CD4-positive, CD25-positive, alpha-beta regulatory T cell (primary cell): ENCODE data around the gene GNB1. TPM values are rescaled to one million over a fixed set of nuclear protein-coding genes. Genes with fewer than 3 reads are reported as not detected.

Source experiments
- ATAC-seq, 2 donors: fragments of 150-1000 bp; cut with Tn5 transposase; one replicate each; pipeline ENCODE4 v1.10.0; 2021; ENCODE audit warnings: low read depth in 2 of 2, moderate number of reproducible peaks in 2 of 2, moderate library complexity in 1 of 2
- DNase-seq, 3 donors: peaks; one replicate each; pipeline versions ENCODE4 v3.0.0 to v3.0.0-alpha.2; 2012 to 2022; ENCODE audit warnings: mixed read lengths in 1 of 3
- H3K27ac ChIP-seq: one replicate; pipeline ENCODE4 v1.7.0; 2013; ENCODE audit warnings: mild to moderate bottlenecking, low read length; ENCODE audit not compliant: insufficient read depth, poor library complexity, severe bottlenecking
- H3K27me3 ChIP-seq: one replicate; pipeline ENCODE4 v1.7.0; 2013; ENCODE audit warnings: low read length; ENCODE audit not compliant: control insufficient read depth, insufficient read depth
- H3K36me3 ChIP-seq: one replicate; pipeline ENCODE4 v1.7.0; 2013; ENCODE audit warnings: mild to moderate bottlenecking, low read length, moderate library complexity; ENCODE audit not compliant: control insufficient read depth, insufficient read depth
- H3K4me1 ChIP-seq: 2 replicates; pipeline ENCODE4 v1.7.0; 2013; ENCODE audit warnings: mild to moderate bottlenecking, low read length; ENCODE audit not compliant: insufficient read depth, control insufficient read depth, poor library complexity, severe bottlenecking
- H3K4me3 ChIP-seq: one replicate; pipeline ENCODE4 v1.7.0; 2013; ENCODE audit warnings: low read depth, mild to moderate bottlenecking, low read length, moderate library complexity
- H3K9me3 ChIP-seq, 2 experiments: 1 replicate in 1 of 2; 2 replicates in 1 of 2; pipeline ENCODE4 v1.7.0; 2013; ENCODE audit warnings: low read length in 2 of 2, mild to moderate bottlenecking in 1 of 2, moderate library complexity in 1 of 2; ENCODE audit not compliant: control insufficient read depth in 2 of 2
- H3K27ac Mint-ChIP-seq, 3 donors: one replicate each; pipeline ENCODE4 v1.8.0; 2020 to 2022; ENCODE audit warnings: mild to moderate bottlenecking in 3 of 3, mixed read lengths in 3 of 3, moderate library complexity in 2 of 3
- H3K27me3 Mint-ChIP-seq: one replicate; pipeline ENCODE4 v1.8.0; 2022; ENCODE audit warnings: mild to moderate bottlenecking, mixed read lengths
- H3K36me3 Mint-ChIP-seq: one replicate; pipeline ENCODE4 v1.8.0; 2020; ENCODE audit warnings: mixed read lengths
- H3K4me1 Mint-ChIP-seq, 4 donors: one replicate each; pipeline ENCODE4 v1.8.0; 2020 to 2022; ENCODE audit warnings: mixed read lengths in 4 of 4, mild to moderate bottlenecking in 1 of 4
- H3K4me3 Mint-ChIP-seq, 4 donors: one replicate each; pipeline ENCODE4 v1.8.0; 2020 to 2022; ENCODE audit warnings: mild to moderate bottlenecking in 4 of 4, mixed read lengths in 4 of 4, moderate library complexity in 3 of 4
- H3K9me3 Mint-ChIP-seq, 7 donors: one replicate each; pipeline ENCODE4 v1.8.0; 2020 to 2022; ENCODE audit warnings: mixed read lengths in 7 of 7, mild to moderate bottlenecking in 3 of 7, moderate library complexity in 2 of 7
- polyA plus RNA-seq, 4 donors: library from polyadenylated mRNA; unstranded; fragments of 300-500 nt; fragmentation: Illumina TruSeq; gene quantifications; one replicate each; pipeline ENCODE4 v1.2.3, GENCODE V29; 2021
- total RNA-seq: library from RNA; stranded (reverse); gene quantifications from one replicate; pipeline ENCODE4 v1.2.3, GENCODE V29; 2022

Gene GNB1
- total and polyA plus RNA-seq, 5 donors from 2014 or later: 47.0 to 242 (median 102) TPM

- peak overlapping the region in 2 of 3 donors; percentile 77 to 87 for H3K27ac Mint-ChIP-seq
- H3K27ac ChIP-seq: no peak overlapping the region
Measured at GRCh38 chr1:1875932-1876331, 15.0 kb downstream of the GNB1 start.

GRCh38 chr1:1874901-1875300, 16.0 kb downstream of the GNB1 start:
- no peak for ATAC-seq
- peaks cover 21% of the 10 kb centered on the region for H3K36me3 Mint-ChIP-seq
- peaks cover 63% of the 10 kb centered on the region for H3K4me1 ChIP-seq

More at GRCh38 chr1:1875932-1876331, 15.0 kb downstream of the GNB1 start:
- Histone ChIP-seq H3K36me3 (peaks cover 32% of the 10 kb centered on the region), H3K4me3 (peak overlapping the region; percentile 6), H3K27me3 (no peaks in the 10 kb centered on the region), H3K9me3 (no peaks in the 10 kb centered on the region), H3K4me1 (peaks cover 71% of the 10 kb centered on the region)
- ATAC-seq (no peak), DNase-seq (peak in 1 of 3 donors; percentile 24)
- Mint-ChIP-seq H3K4me1 (peaks cover 40 to 92% (median 68%) of the 10 kb centered on the region in 4 donors), H3K27me3 (no peaks in the 10 kb centered on the region), H3K9me3 (peaks cover 0 to 2% (median 0%) of the 10 kb centered on the region in 7 donors), H3K36me3 (peaks cover 19% of the 10 kb centered on the region), H3K4me3 (peak overlapping the region in 3 of 4 donors; percentile 60 to 84 (median 82))

GRCh38 chr1:1873186-1873585, 17.7 kb downstream of the GNB1 start:
- DNase-seq (no peak), ATAC-seq (no peak)
- Mint-ChIP-seq H3K36me3 (peaks cover 16% of the 10 kb centered on the region), H3K27me3 (no peaks in the 10 kb centered on the region), H3K4me3 (peak overlapping the region in 2 of 4 donors; percentile 44 to 62), H3K4me1 (peaks cover 32 to 85% (median 65%) of the 10 kb centered on the region in 4 donors), H3K27ac (peak overlapping the region; percentile 15 to 80 (median 69)), H3K9me3 (no peaks in the 10 kb centered on the region)
- Histone ChIP-seq H3K9me3 (no peaks in the 10 kb centered on the region), H3K27ac (peak overlapping the region; percentile 20), H3K4me3 (no peak overlapping the region), H3K27me3 (no peaks in the 10 kb centered on the region), H3K4me1 (peaks cover 61% of the 10 kb centered on the region), H3K36me3 (peaks cover 30% of the 10 kb centered on the region)

More at GRCh38 chr1:1874901-1875300, 16.0 kb downstream of the GNB1 start:
- DNase-seq: no peak
- H3K27me3 ChIP-seq: no peaks in the 10 kb centered on the region
- peaks cover 32% of the 10 kb centered on the region for H3K36me3 ChIP-seq
- H3K27ac Mint-ChIP-seq: peak overlapping the region in 1 of 3 donors; percentile 87
- no peak overlapping the region for H3K27ac ChIP-seq
- no peak overlapping the region for H3K4me3 ChIP-seq
- H3K27me3 Mint-ChIP-seq: no peaks in the 10 kb centered on the region
- no peak overlapping the region for H3K4me3 Mint-ChIP-seq
- H3K9me3 ChIP-seq: no peaks in the 10 kb centered on the region
- H3K4me1 Mint-ChIP-seq: peaks cover 39 to 93% (median 70%) of the 10 kb centered on the region in 4 donors
- H3K9me3 Mint-ChIP-seq: peaks cover 0 to 2% (median 0%) of the 10 kb centered on the region in 7 donors

- Histone ChIP-seq H3K4me1 (peaks cover 54% of the 10 kb centered on the region), H3K9me3 (no peaks in the 10 kb centered on the region), H3K27me3 (no peaks in the 10 kb centered on the region), H3K36me3 (peaks cover 30% of the 10 kb centered on the region), H3K4me3 (no peak overlapping the region), H3K27ac (peak overlapping the region; percentile 20)
- Mint-ChIP-seq H3K4me1 (peaks cover 38 to 82% (median 63%) of the 10 kb centered on the region in 4 donors), H3K9me3 (no peaks in the 10 kb centered on the region), H3K27me3 (no peaks in the 10 kb centered on the region), H3K27ac (peak overlapping the region; percentile 15 to 80 (median 74)), H3K4me3 (peak overlapping the region in 3 of 4 donors; percentile 44 to 62 (median 57)), H3K36me3 (peaks cover 16% of the 10 kb centered on the region)
- no peak for DNase-seq
- no peak for ATAC-seq
Measured at GRCh38 chr1:1872329-1872994, 18.4 kb downstream of the GNB1 start.

- Mint-ChIP-seq H3K36me3 (peaks cover 12% of the 10 kb centered on the region), H3K27ac (peak overlapping the region; percentile 70 to 86 (median 80)), H3K4me1 (peaks cover 37 to 75% (median 54%) of the 10 kb centered on the region in 4 donors), H3K4me3 (peak overlapping the region in 2 of 4 donors; percentile 22 to 44), H3K9me3 (no peaks in the 10 kb centered on the region), H3K27me3 (no peaks in the 10 kb centered on the region)
- H3K27ac ChIP-seq: peak overlapping the region; percentile 43
- DNase-seq: no peak
- no peak for ATAC-seq
- peaks cover 13% of the 10 kb centered on the region for H3K36me3 ChIP-seq
- H3K9me3 ChIP-seq: no peaks in the 10 kb centered on the region
- no peak overlapping the region for H3K4me3 ChIP-seq
- H3K4me1 ChIP-seq: peaks cover 38% of the 10 kb centered on the region
- no peaks in the 10 kb centered on the region for H3K27me3 ChIP-seq
Measured at GRCh38 chr1:1869469-1869868, 21.4 kb downstream of the GNB1 start.

GRCh38 chr1:1867164-1867563, 23.7 kb downstream of the GNB1 start:
- peaks cover 38 to 72% (median 56%) of the 10 kb centered on the region in 4 donors for H3K4me1 Mint-ChIP-seq
- H3K9me3 ChIP-seq: no peaks in the 10 kb centered on the region
- H3K9me3 Mint-ChIP-seq: no peaks in the 10 kb centered on the region
- H3K27ac Mint-ChIP-seq: peak overlapping the region in 1 of 3 donors; percentile 51
- H3K4me3 ChIP-seq: no peak overlapping the region
- H3K27me3 Mint-ChIP-seq: no peaks in the 10 kb centered on the region
- ATAC-seq (no peak), DNase-seq (no peak)
- H3K36me3 ChIP-seq: peaks cover 4% of the 10 kb centered on the region
- no peaks in the 10 kb centered on the region for H3K27me3 ChIP-seq
- no peak overlapping the region for H3K27ac ChIP-seq
- H3K4me3 Mint-ChIP-seq: peak overlapping the region in 1 of 4 donors; percentile 43
- H3K36me3 Mint-ChIP-seq: peaks cover 19% of the 10 kb centered on the region
- peaks cover 42% of the 10 kb centered on the region for H3K4me1 ChIP-seq

GRCh38 chr1:1862905-1863547, 27.9 kb downstream of the GNB1 start:
- peaks cover 4% of the 10 kb centered on the region for H3K36me3 ChIP-seq
- no peaks in the 10 kb centered on the region for H3K27me3 Mint-ChIP-seq
- peak overlapping the region; percentile 2 for H3K4me3 ChIP-seq
- DNase-seq (no peak), ATAC-seq (no peak)
- no peaks in the 10 kb centered on the region for H3K27me3 ChIP-seq
- H3K27ac ChIP-seq: peak overlapping the region; percentile 26
- H3K9me3 ChIP-seq: no peaks in the 10 kb centered on the region
- H3K4me3 Mint-ChIP-seq: peak overlapping the region; percentile 4 to 70 (median 44)
- peak overlapping the region; percentile 40 to 68 (median 50) for H3K27ac Mint-ChIP-seq
- peaks cover 34 to 79% (median 60%) of the 10 kb centered on the region in 4 donors for H3K4me1 Mint-ChIP-seq
- peaks cover 12% of the 10 kb centered on the region for H3K36me3 Mint-ChIP-seq
- H3K9me3 Mint-ChIP-seq: no peaks in the 10 kb centered on the region
- H3K4me1 ChIP-seq: peaks cover 61% of the 10 kb centered on the region
